NK-92 treated with Interleukin-12 subunit alpha and Interleukin-12 subunit beta, amount 100 ng/mL, for 24 hours (cell line): ENCODE data around the gene ANKRD39.

Experiments
- DNase-seq: peaks from one replicate; lab custom pipeline; 2025; lab: John Stamatoyannopoulos, UW

The ANKRD39 gene

DNA sequence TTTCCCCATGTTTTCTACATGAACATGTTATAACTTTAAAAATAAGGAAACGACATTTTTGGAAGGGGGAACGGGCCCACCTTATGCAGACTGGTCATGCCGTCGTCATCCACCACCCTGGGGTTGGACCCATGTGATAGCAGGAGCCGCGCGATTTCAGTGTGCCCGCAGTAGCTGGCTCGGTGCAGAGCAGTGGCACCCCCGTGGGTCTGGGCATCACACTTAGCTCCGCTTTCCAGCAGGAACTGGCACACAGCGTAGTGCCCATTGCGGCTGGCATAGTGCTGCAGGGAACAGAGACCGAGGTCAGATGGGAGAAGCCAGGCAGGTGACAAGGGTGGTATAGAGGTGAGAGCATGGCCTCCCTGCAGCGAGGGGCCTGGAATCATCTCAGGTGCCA lies 4.5 kb downstream of the ANKRD39 start:
- no peak for DNase-seq

DNA sequence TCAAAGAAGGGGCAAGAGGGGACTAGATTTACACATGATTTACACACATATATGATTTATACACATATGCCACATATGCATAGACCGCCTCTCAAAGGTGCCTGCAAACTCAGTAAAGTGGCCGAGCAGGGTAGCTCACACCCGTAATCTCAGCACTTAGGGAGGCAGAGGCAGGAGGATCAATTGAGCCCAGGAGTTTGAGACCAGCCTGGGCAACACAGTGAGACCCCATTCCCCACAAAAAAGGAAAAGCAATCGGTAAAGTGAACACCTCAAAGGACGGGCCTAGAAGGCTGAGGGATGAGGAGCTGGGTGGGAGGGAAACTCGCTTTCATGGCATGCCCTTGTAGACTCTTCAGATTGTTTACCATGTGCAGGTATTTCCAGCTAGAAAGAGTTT lies 5.1 kb downstream of the ANKRD39 start:
- no peak for DNase-seq

DNA sequence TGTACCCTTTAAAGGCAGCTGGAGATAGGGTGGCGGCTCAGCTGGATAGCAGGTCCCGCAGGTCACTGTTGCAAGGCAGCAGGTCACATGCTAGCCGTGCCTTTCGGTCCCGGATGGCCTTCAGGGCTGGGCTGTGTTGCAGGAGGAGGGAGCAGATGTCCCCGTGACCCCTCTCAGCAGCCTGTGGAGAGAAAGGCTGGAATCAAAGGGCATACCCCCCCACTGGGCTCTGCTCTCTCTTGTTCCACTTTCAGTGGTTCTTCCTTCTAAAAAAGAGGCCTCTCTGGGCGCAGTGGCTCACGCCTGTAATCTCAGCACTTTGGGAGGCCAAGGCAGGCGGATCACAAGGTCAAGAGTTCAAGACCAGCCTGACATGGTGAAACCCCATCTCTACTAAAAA lies 9.6 kb downstream of the ANKRD39 start:
- DNase-seq, result no peak

DNA sequence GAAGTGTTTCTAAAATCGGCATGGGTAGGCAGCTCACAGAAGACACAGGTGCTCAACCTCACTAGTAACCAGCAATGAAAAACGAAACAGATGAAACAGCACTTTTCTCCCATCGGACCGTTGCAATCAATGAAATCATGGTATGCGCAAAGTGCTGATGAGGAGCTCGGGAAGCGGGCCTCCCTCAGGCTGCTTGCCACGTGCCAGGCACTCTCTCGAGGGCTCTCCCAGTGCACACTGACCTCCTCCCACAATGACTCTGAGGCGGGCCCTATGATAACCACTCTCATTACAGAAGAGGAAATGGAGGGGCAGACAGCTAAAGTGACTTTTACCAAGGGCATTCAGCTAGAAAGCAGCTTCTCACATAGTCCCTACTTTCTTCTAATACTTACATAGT lies 10.2 kb downstream of the ANKRD39 start:
- no peak for DNase-seq

DNA sequence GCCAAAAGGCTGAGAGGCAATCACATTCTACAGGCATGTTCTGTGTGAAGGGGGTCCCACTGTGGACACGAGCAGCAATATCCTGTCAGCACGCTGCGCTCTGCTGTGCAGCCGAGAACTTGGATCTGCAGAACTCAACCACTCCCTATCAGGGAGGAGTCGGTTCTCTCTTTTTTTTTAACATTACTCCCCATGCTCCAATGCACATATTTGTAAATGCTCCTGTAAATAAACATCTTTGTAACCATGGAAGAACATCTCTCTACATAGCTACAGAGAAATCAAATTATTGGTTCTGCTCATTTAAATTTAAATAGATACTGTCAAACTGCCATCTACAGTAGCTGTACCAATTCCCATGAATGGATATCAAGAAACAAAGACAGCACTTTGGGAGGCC lies 11.0 kb downstream of the ANKRD39 start:
- DNase-seq, result no peak

DNA sequence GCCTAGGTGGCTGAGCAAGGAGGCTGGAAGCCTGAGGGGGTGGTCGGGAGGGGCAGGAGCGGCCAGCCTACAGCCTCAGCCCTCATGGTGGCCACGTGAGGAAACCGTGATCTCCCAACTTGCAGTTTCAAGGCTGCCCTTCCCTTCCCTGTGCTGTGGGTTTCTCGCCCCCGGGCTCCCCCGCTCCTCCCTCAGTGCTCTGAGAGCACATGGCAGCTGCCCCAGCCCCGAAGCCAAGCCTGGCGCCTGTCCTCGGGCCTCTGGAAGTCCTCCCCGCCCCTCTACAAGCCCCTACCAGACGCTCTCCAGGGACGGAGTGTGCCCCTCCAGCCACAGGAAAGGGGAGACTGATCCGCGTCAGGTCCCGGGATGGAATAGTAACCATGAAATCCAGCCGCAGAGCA lies 13.4 kb downstream of the ANKRD39 start:
- DNase-seq, result no peak

DNA sequence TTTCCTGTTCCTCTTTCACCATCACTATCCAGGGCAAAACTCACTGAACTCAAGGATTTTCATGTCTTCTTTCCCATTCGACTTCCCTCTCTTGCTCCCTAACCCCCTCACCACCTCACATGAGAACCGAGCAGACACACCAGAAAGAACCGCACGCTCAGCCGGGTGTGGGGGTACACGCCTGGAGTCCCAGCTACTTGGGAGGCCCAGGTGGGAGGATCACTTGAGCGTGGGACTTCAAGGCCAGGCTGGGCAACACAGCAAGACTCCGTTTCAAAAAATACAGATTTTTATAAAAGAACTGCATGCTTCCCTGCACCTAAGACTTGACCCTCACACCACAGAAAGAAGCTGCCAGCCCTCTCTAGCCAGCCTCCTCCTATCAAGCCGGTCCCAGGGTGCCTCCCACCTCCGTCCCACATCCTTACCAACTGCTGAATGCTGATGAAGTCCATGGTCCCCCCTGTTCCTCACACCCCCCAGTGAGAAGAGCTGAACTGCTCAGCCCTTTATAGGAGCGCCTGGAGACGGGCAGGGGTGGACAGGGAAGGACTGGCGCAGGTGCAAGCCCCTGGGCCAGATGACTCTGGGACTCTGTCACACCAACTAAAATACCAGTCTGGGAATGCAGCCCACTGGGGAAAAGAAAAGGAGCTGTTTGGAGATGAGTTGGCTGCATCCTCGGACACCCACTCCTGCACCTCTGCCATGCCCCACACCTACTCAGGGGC lies 14.1 kb downstream of the ANKRD39 start, which contains the start of gene ANKRD23:
Gene ANKRD23 (minus strand): TSS at position 484 of the 731 bp plus-strand sequence. CDS start 29 bp downstream, at position 455.
- no peak for DNase-seq

DNA sequence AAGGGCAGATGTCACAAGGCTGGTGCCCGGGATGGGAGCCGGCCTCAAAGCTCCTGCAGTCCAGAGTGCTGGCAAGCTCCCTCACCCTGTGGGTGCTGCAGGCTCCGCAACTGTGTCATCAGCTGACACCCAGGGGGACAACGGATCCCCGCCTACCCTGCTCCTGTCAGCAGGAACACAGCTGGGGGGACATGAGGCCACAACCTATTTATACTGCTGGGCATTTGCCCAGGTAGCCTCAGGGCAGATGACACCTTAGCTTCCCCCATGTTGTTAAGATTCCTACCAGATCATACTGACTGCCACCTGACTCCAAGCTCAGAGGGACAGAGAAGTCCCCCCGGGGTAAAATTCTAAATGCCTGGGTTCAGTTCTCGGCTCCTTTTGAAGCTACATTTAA lies 15.2 kb downstream of the ANKRD39 start:
- no peak for DNase-seq

DNA sequence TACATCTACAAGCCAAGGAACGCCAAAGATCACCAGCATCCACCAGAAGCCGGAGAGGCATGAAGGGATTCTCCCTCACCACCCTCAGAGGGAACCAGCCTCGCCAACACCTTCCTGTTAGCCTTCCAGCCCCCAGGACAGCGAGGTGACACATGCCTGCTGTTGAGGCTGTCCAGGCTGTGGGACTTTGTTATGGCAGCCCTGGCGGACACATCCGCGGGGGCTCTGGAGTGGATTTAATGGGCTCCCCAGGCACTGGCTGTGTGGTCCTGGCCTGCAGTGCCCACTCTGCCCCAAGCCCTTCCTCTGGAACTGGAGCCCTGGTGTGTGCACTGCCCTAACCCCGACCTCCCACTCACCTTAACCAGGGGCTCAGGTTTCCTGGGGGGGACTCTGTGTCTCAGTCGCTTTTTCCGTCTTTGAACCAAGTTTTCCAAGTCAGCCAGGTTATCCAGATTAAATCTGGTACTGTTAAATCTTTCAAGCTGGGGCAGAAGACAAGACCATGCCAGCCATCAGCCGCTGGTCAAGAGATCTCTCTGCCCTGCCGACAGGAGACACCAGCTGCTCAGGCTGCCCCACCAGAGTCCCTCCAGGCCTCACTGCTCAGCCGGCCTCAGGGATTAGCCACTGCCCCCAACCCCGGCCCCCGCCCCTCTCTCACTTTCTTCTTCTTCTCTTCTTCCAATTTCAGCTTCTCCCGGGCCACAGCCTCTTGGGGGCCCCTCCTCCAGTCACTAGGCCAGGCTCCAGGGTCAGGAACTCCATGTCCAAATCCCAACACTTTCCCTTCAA lies 15.9 kb downstream of the ANKRD39 start:
- DNase-seq, result no peak

DNA sequence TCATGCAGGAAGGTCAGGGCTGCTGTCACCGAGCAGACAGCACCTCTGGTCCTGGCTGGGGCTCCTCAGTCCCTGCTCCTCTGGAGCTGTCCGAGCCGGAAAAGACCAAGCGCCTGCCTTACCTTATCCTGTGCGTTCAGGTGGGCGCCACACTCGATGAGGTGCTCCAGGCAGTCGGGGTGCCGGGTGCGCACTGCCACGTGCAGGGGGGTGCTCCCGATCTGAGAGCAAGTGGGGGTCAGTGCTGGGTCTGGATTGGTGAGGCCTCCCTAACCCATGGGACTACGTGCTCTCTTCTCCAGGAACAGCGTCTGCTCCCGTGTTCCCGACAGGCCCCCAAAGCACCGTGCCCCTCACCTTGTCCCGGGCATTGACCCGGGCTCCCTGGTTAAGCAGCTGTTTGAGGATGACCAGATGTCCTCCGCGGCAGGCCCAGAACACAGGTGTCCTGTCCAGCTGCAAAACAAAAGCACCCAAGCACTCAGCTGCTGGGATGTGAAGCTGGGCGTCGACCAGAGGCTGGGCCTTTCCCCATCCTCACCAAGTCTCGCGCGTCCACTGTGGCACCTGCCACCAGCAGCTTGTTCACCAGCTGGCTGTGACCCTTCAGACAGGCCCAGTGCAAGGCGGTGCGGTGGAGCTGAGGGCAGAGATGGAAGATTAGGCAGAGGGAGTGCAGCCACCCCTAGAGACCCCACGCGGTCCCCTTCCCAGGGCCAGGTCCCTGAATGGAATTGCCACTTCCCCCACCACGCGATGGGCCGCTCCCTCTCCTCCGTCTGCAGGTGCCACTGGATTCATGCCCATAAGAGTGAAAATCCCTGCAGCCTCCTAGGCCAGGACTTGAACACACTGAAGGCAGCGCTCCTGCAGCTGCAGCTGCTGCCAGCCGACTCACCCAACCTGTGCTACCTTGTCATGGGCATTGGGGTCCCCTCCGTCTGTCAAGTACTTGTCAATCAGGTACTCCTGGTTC lies 17.7 kb downstream of the ANKRD39 start:
- no peak for DNase-seq

DNA sequence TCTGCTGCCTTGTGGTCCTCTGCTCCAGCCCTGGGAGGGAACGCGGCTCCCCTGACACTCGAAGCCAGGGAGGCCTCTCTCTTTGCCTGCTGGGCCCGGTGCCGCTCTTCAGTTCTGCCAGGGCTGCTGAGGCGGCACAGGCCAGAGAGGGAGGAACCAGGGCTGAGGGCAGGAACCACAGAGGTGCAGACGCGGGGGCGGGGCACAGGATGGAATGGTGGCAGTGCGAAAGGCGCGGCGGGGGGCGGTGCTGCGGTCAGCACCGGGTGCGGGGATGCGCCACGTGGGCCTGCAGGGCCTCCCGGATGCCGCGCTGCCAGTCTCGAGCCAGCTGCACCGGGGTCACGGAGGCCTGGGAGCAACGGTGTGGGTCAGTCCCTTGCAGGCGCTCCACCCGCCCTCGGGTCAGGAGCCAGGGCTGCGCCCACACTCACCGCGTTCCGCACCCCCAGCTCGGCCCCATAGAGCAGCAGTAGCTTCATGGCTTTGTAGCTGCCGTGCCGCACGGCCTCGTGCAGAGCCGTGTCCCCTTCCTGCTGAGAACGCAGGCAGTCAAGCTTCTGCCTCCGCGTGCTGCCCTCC lies 18.4 kb downstream of the ANKRD39 start:
- no peak for DNase-seq

DNA sequence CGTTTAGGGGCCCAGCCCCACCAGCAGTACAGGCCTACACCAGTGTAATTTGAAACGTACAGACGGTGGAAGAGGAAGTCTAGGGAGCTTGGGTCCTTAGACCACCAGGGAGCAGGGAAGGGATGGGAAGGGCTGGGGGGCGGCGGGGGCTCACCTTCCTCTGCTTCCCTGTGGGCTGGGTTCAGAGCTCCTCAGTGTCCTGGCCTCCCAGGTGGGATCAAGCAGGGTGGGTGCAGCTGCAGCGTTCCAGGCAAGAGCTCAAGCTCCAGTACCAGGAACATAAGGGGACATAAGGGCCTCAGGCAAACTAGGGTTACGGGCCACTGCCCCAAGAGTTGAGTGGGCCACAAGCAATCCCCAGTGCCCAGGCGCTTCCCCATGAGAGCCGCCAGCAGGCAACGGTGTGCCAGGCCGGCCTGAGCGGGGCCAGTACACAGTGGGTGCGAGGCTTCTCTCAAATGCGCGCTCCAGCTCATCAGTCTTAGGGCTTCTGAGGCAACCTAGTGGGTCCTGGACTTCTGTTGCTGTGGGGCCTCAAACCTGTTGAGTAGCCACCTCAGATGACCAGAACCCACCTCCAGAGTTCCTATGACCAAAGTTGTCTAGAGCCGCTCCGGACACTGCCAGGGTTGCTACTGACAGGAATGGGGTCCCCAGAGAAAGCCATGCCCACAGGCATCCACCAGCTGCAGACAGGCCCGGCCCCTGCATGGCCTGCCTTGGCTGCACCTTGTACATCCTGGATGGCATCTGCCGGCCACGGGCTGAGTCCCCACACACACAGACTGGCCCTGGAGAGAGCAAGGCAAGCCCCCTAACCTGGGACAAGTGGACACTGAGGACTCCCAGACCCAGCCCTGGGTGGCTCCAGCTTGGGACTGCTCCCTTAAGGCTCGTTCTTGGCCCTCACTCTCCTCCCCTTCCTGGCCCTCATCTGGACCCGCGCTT lies 19.2 kb downstream of the ANKRD39 start:
- DNase-seq, result no peak

DNA sequence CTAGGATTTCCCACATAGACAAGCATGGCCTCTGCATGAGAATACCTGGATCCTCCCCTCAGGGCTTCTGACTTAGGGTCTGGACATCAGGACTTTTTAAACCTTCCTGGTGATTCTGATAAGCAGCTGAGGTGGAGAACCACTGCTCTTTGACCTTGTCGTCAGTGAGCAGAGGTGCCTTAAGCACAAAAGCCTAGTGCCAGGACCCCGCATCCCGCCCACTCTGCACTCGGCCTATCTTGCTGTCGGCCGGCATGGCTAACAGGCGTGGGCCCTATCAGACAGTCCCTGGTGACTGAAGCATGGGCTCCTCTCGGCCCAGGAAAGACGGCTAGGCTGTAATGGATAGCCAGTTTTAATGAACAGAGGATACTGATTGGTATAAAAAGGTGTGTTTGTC lies 20.2 kb downstream of the ANKRD39 start:
- no peak for DNase-seq

DNA sequence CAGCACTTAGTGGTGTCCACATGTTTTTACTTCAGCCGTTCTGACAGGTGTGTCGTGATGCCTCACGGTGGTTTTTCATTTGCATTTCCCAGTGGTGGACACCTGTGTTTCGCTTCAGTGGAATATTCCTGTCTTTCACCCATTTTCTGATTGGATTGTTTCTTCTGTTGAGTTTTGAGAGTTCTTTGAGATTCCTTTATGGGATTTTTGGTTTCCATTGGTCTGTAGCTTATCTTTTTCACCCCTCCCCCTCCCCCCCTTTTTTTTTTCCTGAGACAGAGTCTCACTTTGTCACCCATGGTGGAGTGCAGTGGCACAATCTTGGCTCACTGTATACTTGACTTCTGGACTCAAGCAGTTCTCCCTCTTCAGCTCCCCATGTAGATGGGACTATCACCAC lies 22.0 kb downstream of the ANKRD39 start:
- no peak for DNase-seq

DNA sequence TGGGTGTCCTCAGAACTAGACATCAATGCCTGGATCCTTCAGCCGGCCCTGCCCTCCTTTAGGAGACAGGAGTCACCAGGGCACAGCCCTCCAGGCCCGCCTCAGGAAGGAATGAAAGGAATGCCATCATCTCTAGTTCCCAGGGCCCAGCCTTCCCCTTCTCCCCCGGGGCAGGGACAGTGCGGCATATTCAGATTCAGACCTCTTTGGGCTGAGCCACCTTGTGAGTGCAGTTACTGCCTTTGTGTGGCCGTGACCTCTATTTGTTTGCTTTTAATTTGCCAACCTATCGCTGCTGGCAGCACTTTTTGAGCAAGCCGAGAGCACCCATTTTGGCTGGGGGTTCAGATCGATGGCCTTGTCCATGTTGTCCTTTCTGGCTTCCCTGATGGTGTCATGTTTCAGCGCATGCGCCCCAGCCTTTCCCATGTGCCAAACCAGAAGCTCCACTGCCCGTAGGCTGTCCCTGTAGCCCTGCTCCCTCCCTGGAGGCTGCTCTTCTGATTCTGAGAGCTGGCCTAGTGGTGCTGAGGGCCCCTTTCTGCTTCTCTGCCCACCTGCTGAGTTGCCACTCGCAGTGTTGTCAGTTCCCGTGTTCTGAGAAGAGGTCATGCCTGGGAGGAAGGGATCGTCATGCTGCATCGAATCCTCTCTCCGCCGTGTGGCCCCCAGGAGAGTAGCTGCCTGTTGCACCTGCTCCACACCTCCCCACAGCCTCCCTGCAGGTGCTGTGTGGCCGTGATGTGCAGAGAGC lies 24.9 kb downstream of the ANKRD39 start:
- DNase-seq, result no peak

DNA sequence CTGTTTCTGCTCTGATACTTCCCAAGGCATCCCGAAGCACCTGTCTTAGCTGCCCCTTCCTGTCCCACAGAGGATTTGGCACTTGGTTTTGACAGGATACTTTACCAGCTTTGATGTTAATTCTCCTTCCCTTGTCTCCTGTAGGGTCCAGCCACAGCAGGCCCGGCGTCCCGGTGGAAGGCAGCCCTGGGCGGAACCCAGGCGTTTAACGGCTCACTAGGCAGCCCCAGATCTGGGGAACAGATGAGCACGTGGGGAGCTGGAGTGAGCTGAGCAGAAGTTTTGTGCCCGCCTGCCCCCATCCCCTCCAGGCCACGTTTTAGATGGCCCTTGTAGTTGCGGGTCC lies 25.4 kb downstream of the ANKRD39 start:
- DNase-seq, result no peak

DNA sequence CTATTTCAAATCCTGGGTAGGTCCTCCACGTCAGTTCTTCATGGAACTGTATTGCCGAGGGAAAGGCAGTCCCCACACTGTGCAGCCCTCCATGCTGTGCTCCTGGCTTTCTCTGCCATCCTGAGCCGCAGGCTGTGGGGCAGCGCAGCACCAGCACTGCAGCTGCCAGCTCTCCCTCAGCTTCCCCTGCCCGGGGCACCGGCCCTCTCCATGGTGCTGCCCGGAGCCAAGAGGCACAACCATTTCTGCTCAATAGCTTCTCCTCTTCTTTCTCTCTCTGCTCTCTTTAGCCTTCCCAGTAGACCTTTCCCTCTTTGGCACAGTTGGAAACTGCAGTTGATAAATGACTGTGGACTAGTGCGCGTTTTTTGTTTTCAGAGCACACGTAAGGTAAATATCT lies 26.1 kb downstream of the ANKRD39 start:
- no peak for DNase-seq

DNA sequence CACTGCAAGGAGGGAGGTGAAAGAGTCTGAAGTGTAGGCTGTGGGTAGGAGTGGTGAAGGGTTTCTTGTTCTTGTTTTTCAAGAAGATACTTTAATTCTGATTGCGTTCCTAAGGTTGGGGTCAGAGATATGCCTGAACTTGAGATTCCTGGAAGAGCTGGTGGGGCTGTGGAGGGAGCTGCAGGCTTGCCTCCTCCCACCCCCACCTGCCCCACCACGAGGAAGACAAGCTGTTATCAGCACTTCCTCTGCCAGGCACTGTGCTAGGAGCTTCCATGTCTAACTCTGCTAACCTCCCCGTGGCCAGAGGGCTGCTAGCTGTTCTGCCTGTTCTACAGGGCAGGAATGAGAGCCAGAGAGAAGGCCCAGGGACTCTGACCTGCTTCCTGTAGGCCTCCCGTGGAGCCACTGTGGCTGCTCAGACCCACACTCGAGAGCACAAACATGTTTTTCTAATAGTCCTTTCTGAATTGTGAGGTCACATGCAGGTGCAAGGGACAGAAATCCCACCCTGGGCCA lies 27.7 kb downstream of the ANKRD39 start:
- DNase-seq, result no peak

DNA sequence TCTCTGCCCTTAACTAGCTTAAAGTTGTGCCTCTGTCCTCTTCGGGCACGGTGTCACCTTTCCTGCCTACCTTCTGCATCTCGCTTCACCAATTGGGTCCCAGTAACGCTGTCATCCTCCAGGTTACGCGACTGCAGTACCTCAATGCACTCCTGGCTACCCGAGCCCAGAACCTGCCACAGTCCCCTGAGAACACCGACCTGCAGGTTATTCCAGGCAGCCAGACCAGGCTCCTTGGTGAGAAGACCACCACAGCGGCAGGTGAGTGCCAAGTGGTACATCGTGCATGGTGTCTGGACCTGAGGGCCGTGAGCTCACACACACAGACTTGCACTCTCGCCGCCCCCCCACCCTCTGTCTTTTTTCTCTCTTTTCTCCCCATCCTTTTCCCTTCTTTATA lies 28.9 kb downstream of the ANKRD39 start:
- DNase-seq, result no peak

DNA sequence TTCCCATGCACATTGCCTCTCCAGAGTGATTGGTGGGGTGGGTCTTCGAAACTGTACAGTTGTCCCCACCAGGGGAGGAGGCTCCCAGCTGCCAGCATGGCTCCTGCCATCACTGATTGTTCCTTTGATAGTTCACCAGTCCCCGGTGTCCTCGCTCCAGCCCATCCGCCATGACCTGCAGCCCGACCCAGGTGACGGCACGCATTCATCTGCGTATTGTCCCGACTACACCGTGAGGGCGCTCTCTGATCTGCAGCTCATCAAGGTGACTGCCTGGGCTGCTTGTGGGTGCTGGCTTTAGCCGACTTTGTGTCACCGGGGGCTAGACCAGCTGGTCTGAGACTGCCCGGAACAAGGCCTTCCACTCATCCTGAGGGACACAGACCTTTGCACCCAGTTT lies 29.4 kb downstream of the ANKRD39 start:
- no peak for DNase-seq
